Measurements from ENCODE around the gene ATG14.

ATG14 gene

DNA sequence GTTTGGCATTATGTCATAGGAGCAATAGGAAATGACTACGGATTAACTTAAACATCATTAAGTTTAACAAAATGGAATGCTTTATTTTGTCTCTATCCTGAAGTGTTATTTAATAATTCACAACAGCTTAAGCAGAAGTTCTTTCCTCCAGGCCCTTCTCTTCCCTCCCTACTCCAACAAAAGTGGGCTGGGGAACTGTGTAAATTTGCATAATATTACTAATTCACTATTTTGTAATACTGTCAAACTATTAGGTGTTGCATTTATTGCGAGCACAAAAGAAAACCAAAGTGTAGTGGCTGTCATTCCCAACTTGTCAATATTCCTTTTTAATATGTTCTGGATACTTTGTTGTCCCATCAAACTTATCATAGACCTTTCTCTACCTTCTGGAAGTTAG is 69.8 kb downstream of the ATG14 start:
- H3K4me3 Mint-ChIP-seq = no peak overlapping the region
- H3K4me1 Mint-ChIP-seq = peaks cover 34% of the 10 kb centered on the region

DNA sequence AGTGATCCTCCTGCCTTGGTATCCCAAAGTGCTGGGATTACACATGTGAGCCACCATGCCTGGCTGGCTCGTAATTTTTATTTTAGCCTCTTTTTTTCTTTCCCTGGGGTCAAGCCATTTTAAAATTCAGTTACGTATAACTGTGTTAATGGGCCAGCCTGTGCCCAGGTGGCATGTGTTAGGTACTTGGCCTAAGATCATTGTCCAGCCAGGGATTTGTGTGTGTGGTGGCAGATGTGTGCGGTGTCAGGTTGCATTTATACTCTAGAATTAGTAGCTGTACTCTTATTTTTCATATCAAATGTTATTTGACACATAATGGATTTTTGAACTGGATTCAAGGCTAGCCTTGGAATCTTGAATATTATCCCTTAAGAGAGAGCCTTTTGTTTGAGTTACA is 71.1 kb downstream of the ATG14 start:
- H3K27ac Mint-ChIP-seq = peak overlapping the region; percentile 76

More for the DNA sequence above, 69.8 kb downstream of the ATG14 start:
- no peak for DNase-seq
- Mint-ChIP-seq H3K27ac (no peak overlapping the region), H3K9me3 (no peaks in the 10 kb centered on the region), H3K36me3 (ENCODE audit: low read depth) (no peaks in the 10 kb centered on the region), H3K27me3 (ENCODE audit: low read depth, poor library complexity) (peaks cover 6% of the 10 kb centered on the region)
- TF ChIP-seq, protein P1, sequence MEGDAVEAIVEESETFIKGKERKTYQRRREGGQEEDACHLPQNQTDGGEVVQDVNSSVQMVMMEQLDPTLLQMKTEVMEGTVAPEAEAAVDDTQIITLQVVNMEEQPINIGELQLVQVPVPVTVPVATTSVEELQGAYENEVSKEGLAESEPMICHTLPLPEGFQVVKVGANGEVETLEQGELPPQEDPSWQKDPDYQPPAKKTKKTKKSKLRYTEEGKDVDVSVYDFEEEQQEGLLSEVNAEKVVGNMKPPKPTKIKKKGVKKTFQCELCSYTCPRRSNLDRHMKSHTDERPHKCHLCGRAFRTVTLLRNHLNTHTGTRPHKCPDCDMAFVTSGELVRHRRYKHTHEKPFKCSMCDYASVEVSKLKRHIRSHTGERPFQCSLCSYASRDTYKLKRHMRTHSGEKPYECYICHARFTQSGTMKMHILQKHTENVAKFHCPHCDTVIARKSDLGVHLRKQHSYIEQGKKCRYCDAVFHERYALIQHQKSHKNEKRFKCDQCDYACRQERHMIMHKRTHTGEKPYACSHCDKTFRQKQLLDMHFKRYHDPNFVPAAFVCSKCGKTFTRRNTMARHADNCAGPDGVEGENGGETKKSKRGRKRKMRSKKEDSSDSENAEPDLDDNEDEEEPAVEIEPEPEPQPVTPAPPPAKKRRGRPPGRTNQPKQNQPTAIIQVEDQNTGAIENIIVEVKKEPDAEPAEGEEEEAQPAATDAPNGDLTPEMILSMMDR (IDR thresholded peaks at IDR 0.05) = no peak

DNA sequence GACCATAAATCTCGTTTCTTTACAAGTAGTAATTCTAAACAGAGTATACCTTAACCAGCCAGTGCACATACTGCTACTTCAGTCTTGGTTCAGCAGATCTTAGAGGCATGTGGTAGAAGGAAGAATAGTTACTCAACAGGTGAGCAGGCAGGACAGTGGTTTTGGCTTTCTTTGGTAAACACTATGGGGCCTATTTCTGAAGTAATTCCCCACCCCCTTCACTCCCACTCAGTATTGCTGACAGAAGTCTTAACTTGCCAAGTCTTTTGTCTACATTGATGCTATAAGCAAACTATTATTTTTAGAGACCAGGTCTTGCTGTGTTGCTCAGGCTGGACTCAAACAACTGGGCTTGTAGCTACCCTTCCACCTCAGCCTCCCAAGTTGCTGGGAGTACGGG is 71.9 kb downstream of the ATG14 start:
- TF ChIP-seq, protein P1 (IDR thresholded peaks at IDR 0.05) = no peak
- Mint-ChIP-seq H3K9me3 (no peaks in the 10 kb centered on the region), H3K27ac (no peak overlapping the region), H3K4me3 (no peak overlapping the region), H3K36me3 (ENCODE audit: low read depth) (no peaks in the 10 kb centered on the region), H3K4me1 (peaks cover 27% of the 10 kb centered on the region), H3K27me3 (ENCODE audit: low read depth, poor library complexity) (peaks cover 6% of the 10 kb centered on the region)
- no peak for DNase-seq

More for the DNA sequence above, 71.1 kb downstream of the ATG14 start:
- TF ChIP-seq, protein P1 (IDR thresholded peaks at IDR 0.05) = no peak
- H3K4me3 Mint-ChIP-seq = no peak overlapping the region
- no peak for DNase-seq
- H3K27me3 Mint-ChIP-seq (ENCODE audit: low read depth, poor library complexity) = peaks cover 6% of the 10 kb centered on the region
- H3K36me3 Mint-ChIP-seq (ENCODE audit: low read depth) = no peaks in the 10 kb centered on the region
- no peaks in the 10 kb centered on the region for H3K9me3 Mint-ChIP-seq
- H3K4me1 Mint-ChIP-seq = peaks cover 27% of the 10 kb centered on the region

DNA sequence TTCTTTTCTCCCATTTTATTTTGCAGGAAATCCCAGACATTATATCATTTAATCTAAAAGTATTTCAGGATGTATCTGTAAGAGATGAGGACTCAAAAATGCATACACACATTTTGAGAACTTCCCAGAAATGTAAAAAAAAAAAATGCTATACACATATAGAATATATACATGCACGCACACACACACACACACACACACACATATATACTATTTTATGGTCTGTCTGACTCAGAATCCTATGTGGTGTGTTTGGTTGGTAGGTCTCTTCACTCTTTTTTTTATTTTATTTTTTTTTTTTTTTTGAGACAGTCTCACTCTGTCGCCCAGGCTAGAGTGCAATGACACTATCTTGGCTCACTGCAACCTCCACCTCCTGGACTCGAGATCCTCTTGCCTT is 74.9 kb downstream of the ATG14 start:
- peaks cover 30% of the 10 kb centered on the region for H3K4me1 Mint-ChIP-seq
- no peaks in the 10 kb centered on the region for H3K36me3 Mint-ChIP-seq (ENCODE audit: low read depth)
- DNase-seq = no peak
- H3K27ac Mint-ChIP-seq = no peak overlapping the region
- no peaks in the 10 kb centered on the region for H3K27me3 Mint-ChIP-seq (ENCODE audit: low read depth, poor library complexity)
- TF ChIP-seq, protein P1 (IDR thresholded peaks at IDR 0.05) = no peak
- no peaks in the 10 kb centered on the region for H3K9me3 Mint-ChIP-seq
- no peak overlapping the region for H3K4me3 Mint-ChIP-seq

DNA sequence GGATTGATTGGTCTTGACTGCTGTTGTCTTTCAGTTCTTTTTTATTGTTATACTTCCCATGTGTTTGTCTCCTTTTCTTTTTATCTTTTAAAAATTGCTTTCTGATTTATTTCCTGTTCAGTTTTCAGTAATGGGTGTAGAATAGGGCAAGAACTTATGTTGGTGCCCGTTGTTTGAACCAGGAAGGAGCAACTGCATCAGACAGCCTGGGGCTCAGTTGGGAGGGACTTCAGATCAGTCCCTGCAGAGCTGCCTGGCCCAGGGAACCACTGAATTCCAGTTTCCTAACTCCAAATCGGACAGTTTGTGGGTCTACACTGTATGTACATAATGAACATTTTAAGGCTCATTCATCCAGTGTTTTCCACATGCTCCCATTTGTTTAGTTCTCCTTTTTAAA is 75.5 kb downstream of the ATG14 start:
- no peak for DNase-seq
- TF ChIP-seq, protein P1 (IDR thresholded peaks at IDR 0.05) = no peak
- Mint-ChIP-seq H3K27me3 (ENCODE audit: low read depth, poor library complexity) (no peaks in the 10 kb centered on the region), H3K9me3 (no peaks in the 10 kb centered on the region), H3K27ac (no peak overlapping the region), H3K4me1 (peaks cover 30% of the 10 kb centered on the region), H3K36me3 (ENCODE audit: low read depth) (no peaks in the 10 kb centered on the region), H3K4me3 (no peak overlapping the region)

DNA sequence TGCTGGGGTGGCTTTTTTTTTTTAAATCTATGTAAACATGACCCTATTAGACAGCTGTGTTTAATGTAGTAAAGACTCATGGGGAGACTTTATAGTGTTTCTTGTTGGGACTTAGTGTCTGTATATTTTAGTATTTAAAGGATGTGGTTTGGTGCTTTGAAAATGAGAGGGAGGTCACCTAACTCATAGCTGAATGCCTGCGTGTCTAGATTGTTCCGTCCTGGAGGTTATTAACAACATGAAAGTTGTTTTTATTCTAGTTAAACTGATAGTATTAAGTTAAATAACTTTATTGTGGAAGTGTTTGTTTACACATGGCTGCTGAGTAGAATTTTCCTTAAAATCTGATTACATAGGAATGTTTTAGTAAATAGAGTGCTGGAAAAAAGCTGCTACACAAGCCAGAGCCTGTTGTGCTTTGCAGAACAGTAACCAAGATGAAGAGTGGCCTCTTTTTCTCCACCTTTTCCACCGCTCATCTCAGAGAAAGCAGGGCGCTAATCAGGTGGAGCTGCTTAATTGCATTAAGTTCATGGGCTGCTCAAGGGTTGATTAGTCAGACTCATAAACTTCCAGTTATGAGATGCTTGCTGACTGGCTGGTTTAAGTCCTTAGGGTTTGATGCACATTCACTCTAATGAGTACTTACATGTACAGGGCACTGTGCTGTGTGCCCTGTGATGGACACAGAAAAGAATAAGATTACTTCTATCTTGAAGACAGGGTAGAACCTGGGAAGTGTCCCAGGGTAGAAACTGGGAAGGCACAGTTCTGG is 77.7 kb downstream of the ATG14 start:
- Mint-ChIP-seq H3K36me3 (ENCODE audit: low read depth) (no peaks in the 10 kb centered on the region), H3K4me3 (no peak overlapping the region), H3K9me3 (no peaks in the 10 kb centered on the region), H3K4me1 (peaks cover 22% of the 10 kb centered on the region), H3K27ac (peak overlapping the region; percentile 71), H3K27me3 (ENCODE audit: low read depth, poor library complexity) (no peaks in the 10 kb centered on the region)
- no peak for DNase-seq
- TF ChIP-seq, protein P1 (IDR thresholded peaks at IDR 0.05) = no peak

All from nephron progenitor cell (in vitro differentiated cells).